Ishikawa (cell line): ENCODE results near the gene GABPB1.

Experiments used
- CEBPB ChIP-seq: IDR thresholded peaks from 2 replicates; pipeline ENCODE4 v1.6.1; 2012
- CREB1 ChIP-seq: IDR thresholded peaks from 2 replicates; pipeline ENCODE4 v1.6.1; 2012; ENCODE audit warnings: low read depth
- EGR1 ChIP-seq: IDR thresholded peaks from 2 replicates; pipeline ENCODE4 v1.6.1; 2012
- EP300 ChIP-seq: IDR thresholded peaks from 2 replicates; pipeline ENCODE4 v1.6.1; 2012; ENCODE audit warnings: borderline replicate concordance
- FOXM1 ChIP-seq: IDR thresholded peaks from 2 replicates; pipeline ENCODE4 v1.6.1; 2012; ENCODE audit warnings: low read depth, borderline replicate concordance
- MAX ChIP-seq: IDR thresholded peaks from 2 replicates; pipeline ENCODE4 v1.6.1; 2012
- NFIC ChIP-seq: IDR thresholded peaks from 2 replicates; pipeline ENCODE4 v1.6.1; 2012
- RAD21 ChIP-seq: IDR thresholded peaks from 2 replicates; pipeline ENCODE4 v1.6.1; 2012; ENCODE audit warnings: low read depth
- REST ChIP-seq: IDR thresholded peaks from 2 replicates; pipeline ENCODE4 v1.6.1; 2012; ENCODE audit warnings: low read depth, mild to moderate bottlenecking
- TAF1 ChIP-seq: IDR thresholded peaks from 2 replicates; pipeline ENCODE4 v1.6.1; 2012; ENCODE audit warnings: low read depth, mild to moderate bottlenecking
- TCF12 ChIP-seq: IDR thresholded peaks from 2 replicates; pipeline ENCODE4 v1.6.1; 2012; ENCODE audit warnings: low read depth
- TEAD4 ChIP-seq: IDR thresholded peaks from 2 replicates; pipeline ENCODE4 v1.6.1; 2012
- USF1 ChIP-seq: IDR thresholded peaks from 2 replicates; pipeline ENCODE4 v1.6.1; 2012
- YY1 ChIP-seq: IDR thresholded peaks from 2 replicates; pipeline ENCODE4 v1.6.1; 2012; ENCODE audit warnings: low read depth
- ZBTB7A ChIP-seq: IDR thresholded peaks from 2 replicates; pipeline ENCODE4 v1.6.1; 2012; ENCODE audit warnings: low read depth

Gene GABPB1

DNA sequence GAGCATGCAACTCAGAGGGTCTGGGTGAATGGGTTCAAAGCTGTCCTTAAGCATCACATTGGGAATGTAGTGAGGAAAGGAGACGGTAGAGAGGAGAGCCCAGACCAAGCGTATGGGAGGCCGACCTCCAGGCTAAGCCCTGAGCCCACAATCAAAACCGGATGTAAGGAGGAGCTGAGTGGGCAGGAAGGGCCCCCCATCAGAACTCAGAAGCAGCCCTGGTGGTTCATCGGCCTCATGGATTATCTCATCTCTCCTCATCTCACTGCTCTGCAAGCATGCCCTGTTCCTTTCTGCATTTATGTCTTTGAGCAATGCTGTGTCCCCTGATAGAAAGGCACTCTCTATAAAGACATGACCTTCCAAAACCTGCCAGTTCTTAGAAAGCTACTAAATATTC, 95.7 kb downstream of the GABPB1 start:
- no peak for TF ChIP-seq CEBPB
- no peak for TF ChIP-seq EP300
- TF ChIP-seq YY1: no peak
- TF ChIP-seq TAF1: no peak
- TF ChIP-seq MAX: no peak
- TF ChIP-seq FOXM1: no peak
- TF ChIP-seq NFIC: no peak
- TF ChIP-seq ZBTB7A: no peak
- no peak for TF ChIP-seq RAD21
- TF ChIP-seq EGR1: no peak
- no peak for TF ChIP-seq CREB1

GRCh38 chr15:50257924-50258323, 97.1 kb downstream of the GABPB1 start:
- TF ChIP-seq NFIC (no peak), FOXM1 (no peak), REST (no peak), MAX (no peak), CREB1 (no peak), CEBPB (no peak)

- TF ChIP-seq REST (no peak), EP300 (no peak), ZBTB7A (no peak)
Observed at GRCh38 chr15:50257332-50257731, 97.7 kb downstream of the GABPB1 start.

- no peak for TF ChIP-seq TAF1
- no peak for TF ChIP-seq TEAD4
- TF ChIP-seq CREB1: no peak
- no peak for TF ChIP-seq NFIC
- no peak for TF ChIP-seq USF1
- TF ChIP-seq EGR1: no peak
- TF ChIP-seq ZBTB7A: no peak
- TF ChIP-seq YY1: no peak
- TF ChIP-seq RAD21: no peak
- TF ChIP-seq TCF12: no peak
- TF ChIP-seq MAX: no peak
- TF ChIP-seq REST: no peak
- TF ChIP-seq CEBPB: no peak
- no peak for TF ChIP-seq EP300
- TF ChIP-seq FOXM1: no peak
Observed at GRCh38 chr15:50256188-50257041, 98.6 kb downstream of the GABPB1 start.

DNA sequence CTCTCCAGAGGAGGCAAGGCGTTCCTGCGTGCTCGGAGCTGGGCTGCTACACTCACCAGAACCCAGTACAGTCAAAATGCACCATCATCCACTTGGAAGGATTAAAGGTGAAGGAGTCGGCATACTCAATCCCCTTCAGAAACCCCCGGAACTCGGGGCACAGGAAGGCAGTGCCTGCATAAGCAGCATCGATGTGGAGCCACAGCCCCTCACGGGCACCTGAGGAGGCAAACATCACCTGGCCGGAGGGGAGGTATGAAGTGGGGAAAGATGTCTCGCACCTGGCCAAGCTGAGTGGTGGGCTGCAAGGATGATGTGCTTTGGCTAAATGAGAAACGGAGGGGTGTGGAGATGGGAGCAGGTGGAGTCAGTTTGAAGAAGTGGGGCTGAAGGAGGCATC, 102.4 kb downstream of the GABPB1 start:
- TF ChIP-seq MAX (no peak), CREB1 (no peak), TCF12 (no peak), CEBPB (no peak), NFIC (no peak), REST (no peak), TEAD4 (no peak), TAF1 (no peak), USF1 (no peak), ZBTB7A (no peak), RAD21 (no peak), EP300 (no peak), FOXM1 (no peak), EGR1 (no peak), YY1 (no peak)
